HCT116 (cell line): ENCODE results near the gene CALR3. TPM values are rescaled to one million over a fixed set of nuclear protein-coding genes. Genes with fewer than 3 reads are reported as not detected.

ENCODE experiments used
- ATAC-seq: fragments of 200-7000 bp; cut with Tn5 transposase; 2 replicates; pipeline ENCODE4 v1.9.1; 2020; ENCODE audit warnings: mild to moderate bottlenecking, moderate library complexity
- BruUV-seq: library from RNA; stranded (reverse); fragments of 400-500 nt; replicated peaks from 2 replicates; lab custom pipeline; 2021; lab: Mats Ljungman, UMichigan
- CTCF ChIA-PET: fragments of 300-600 bp; sonication (Branson Sonifier 250); formaldehyde crosslinking; loops from one replicate; lab custom pipeline; 2021; ENCODE audit warnings: antibody characterized with exemption; lab: Charles Lee
- POLR2A ChIA-PET: fragments of 300-600, 350-600 bp; sonication (Branson Sonifier 250); formaldehyde crosslinking; loops from one replicate; lab custom pipeline; 2021; ENCODE audit warnings: antibody characterized with exemption; lab: Charles Lee
- RAD21 ChIA-PET, 2 experiments: fragments of 300-600 bp; sonication (Branson Sonifier 250); formaldehyde crosslinking; loops; one replicate each; lab custom pipeline; 2023; ENCODE audit warnings: low total read pairs in 2 of 2; ENCODE audit not compliant: uncharacterized antibody in 2 of 2, unreplicated experiment in 2 of 2, low non-redundant PET in 1 of 2; lab: Charles Lee
- DNase-seq: peaks from one replicate; pipeline ENCODE4 v3.0.0-alpha.2; 2010; ENCODE audit warnings: low read depth, low spot score
- H2AFZ ChIP-seq: fragments of 200-600 bp; shearing (Covaris generic), sonication (generic); 2 replicates; pipeline ENCODE4 v1.6.1; 2017; ENCODE audit warnings: low read depth, mixed run types, mixed read lengths, antibody characterized with exemption, low read length; ENCODE audit not compliant: poor library complexity, severe bottlenecking
- H3K27ac ChIP-seq: 2 replicates; pipeline ENCODE4 v1.5.1; 2012; ENCODE audit warnings: low read depth, low read length
- H3K27me3 ChIP-seq: fragments of 200-600 bp; sonication (generic); 2 replicates; pipeline ENCODE4 v1.6.1; 2016; ENCODE audit warnings: mixed run types, low read length, mixed read lengths; ENCODE audit not compliant: insufficient read depth
- H3K36me3 ChIP-seq, 2 experiments: fragments of 200-500 bp in 1 of 2; fragments of 200-600 bp in 1 of 2; sonication (Bioruptor generic) in 1 of 2; sonication (generic) in 1 of 2; 2 replicates each; pipeline versions ENCODE4 v1.5.1 to v1.6.1; 2014 to 2016; ENCODE audit warnings: low read length in 2 of 2, inconsistent platforms in 1 of 2, mixed read lengths in 1 of 2, mixed run types in 1 of 2; ENCODE audit not compliant: insufficient read depth in 2 of 2, control insufficient read depth in 1 of 2
- H3K4me1 ChIP-seq, 2 experiments: fragments of 200-600 bp in 1 of 2; sonication (generic) in 1 of 2; 2 replicates each; pipeline versions ENCODE4 v1.5.1 to v1.6.1; 2012 to 2017; ENCODE audit warnings: low read length in 2 of 2, inconsistent platforms in 1 of 2, mild to moderate bottlenecking in 1 of 2, mixed read lengths in 1 of 2, mixed run types in 1 of 2, moderate library complexity in 1 of 2; ENCODE audit not compliant: insufficient read depth in 2 of 2, control insufficient read depth in 1 of 2
- H3K4me2 ChIP-seq: fragments of 200-600 bp; sonication (generic); 2 replicates; pipeline ENCODE4 v1.6.1; 2017; ENCODE audit warnings: mixed run types, low read length, mixed read lengths
- H3K4me3 ChIP-seq, 2 experiments: fragments of 200-600 bp in 1 of 2; sonication (generic) in 1 of 2; replicated peaks in 1 of 2; 2 replicates each; pipeline ENCODE4 v1.5.1; 2011 to 2016; ENCODE audit warnings: low read length in 2 of 2, control low read depth in 1 of 2, low read depth in 1 of 2, mild to moderate bottlenecking in 1 of 2, mixed read lengths in 1 of 2, mixed run types in 1 of 2
- H3K79me2 ChIP-seq: fragments of 200-600 bp; sonication (generic); 2 replicates; pipeline ENCODE4 v1.6.1; 2017; ENCODE audit warnings: mild to moderate bottlenecking, mixed run types, low read length, moderate library complexity, mixed read lengths; ENCODE audit not compliant: insufficient read depth
- H3K9ac ChIP-seq: fragments of 200-600 bp; sonication (generic); 2 replicates; pipeline ENCODE4 v1.6.1; 2016; ENCODE audit warnings: low read length, mixed read lengths
- H3K9me2 ChIP-seq: fragments of 200-600 bp; sonication (generic), shearing (Covaris generic); 2 replicates; pipeline ENCODE4 v1.6.1; 2017; ENCODE audit warnings: mixed run types, mild to moderate bottlenecking, moderate library complexity; ENCODE audit not compliant: insufficient read depth
- H3K9me3 ChIP-seq, 2 experiments: fragments of 200-500 bp in 1 of 2; fragments of 200-600 bp in 1 of 2; sonication (Bioruptor generic) in 1 of 2; sonication (generic) in 1 of 2; 2 replicates each; pipeline ENCODE4 v1.6.1; 2014 to 2017; ENCODE audit warnings: low read length in 2 of 2, mixed read lengths in 2 of 2, inconsistent platforms in 1 of 2, low read depth in 1 of 2, mild to moderate bottlenecking in 1 of 2, mixed run types in 1 of 2, moderate library complexity in 1 of 2; ENCODE audit not compliant: control insufficient read depth in 1 of 2, insufficient read depth in 1 of 2
- H4K20me1 ChIP-seq: fragments of 200-600 bp; sonication (generic), shearing (Covaris generic); 2 replicates; pipeline ENCODE4 v1.6.1; 2017; ENCODE audit warnings: mixed run types, mild to moderate bottlenecking, moderate library complexity; ENCODE audit not compliant: insufficient read depth
- CBX3 ChIP-seq: IDR thresholded peaks from 2 replicates; pipeline ENCODE4 v1.6.1; 2012; ENCODE audit warnings: low read depth
- EGR1 ChIP-seq: IDR thresholded peaks from 2 replicates; pipeline ENCODE4 v1.6.1; 2012; ENCODE audit warnings: low read depth
- ELF1 ChIP-seq: IDR thresholded peaks from 2 replicates; pipeline ENCODE4 v1.6.1; 2012; ENCODE audit warnings: low read depth, borderline replicate concordance
- EZH2 ChIP-seq: fragments of 200-600 bp; sonication (generic); IDR thresholded peaks from 2 replicates; pipeline ENCODE4 v1.6.1; 2017; ENCODE audit warnings: antibody characterized with exemption, mixed run types
- FOSL1 ChIP-seq: IDR thresholded peaks from 2 replicates; pipeline ENCODE4 v1.6.1; 2012; ENCODE audit warnings: low read depth
- JUND ChIP-seq: IDR thresholded peaks from 2 replicates; pipeline ENCODE4 v1.6.1; 2012
- POLR2A ChIP-seq: IDR thresholded peaks from 2 replicates; pipeline ENCODE4 v1.7.0; 2011; ENCODE audit warnings: borderline replicate concordance; ENCODE audit not compliant: insufficient read depth, insufficient read length; ENCODE audit errors: extremely low read depth
- POLR2AphosphoS5 ChIP-seq: IDR thresholded peaks from 2 replicates; pipeline ENCODE4 v1.6.1; 2011; ENCODE audit warnings: mild to moderate bottlenecking, low read depth, low read length, moderate library complexity
- RAD21 ChIP-seq: IDR thresholded peaks from 2 replicates; pipeline ENCODE4 v1.6.1; 2012; ENCODE audit warnings: low read depth, mild to moderate bottlenecking
- SIN3A ChIP-seq: IDR thresholded peaks from 2 replicates; pipeline ENCODE4 v1.6.1; 2012; ENCODE audit warnings: low read depth
- SRF ChIP-seq: IDR thresholded peaks from 2 replicates; pipeline ENCODE4 v1.6.1; 2012; ENCODE audit warnings: low read depth
- YY1 ChIP-seq: IDR thresholded peaks from 2 replicates; pipeline ENCODE4 v1.6.1; 2011; ENCODE audit warnings: low read length, low read depth, moderate library complexity, mild to moderate bottlenecking; ENCODE audit not compliant: insufficient replicate concordance; ENCODE audit errors: extremely low read depth
- ZFX ChIP-seq: fragments of 450-650 bp; IDR thresholded peaks from 2 replicates; pipeline ENCODE4 v1.6.1; 2017
- ZNF274 ChIP-seq: fragments of 200-500 bp; sonication (Bioruptor generic); IDR thresholded peaks from 2 replicates; pipeline ENCODE4 v1.6.1; 2014; ENCODE audit warnings: mild to moderate bottlenecking, low read depth, low read length, inconsistent platforms
- intact Hi-C: fragments of 100-400 bp; cut with micrococcal nuclease; formaldehyde crosslinking; loops from 2 replicates; pipeline ENCODE4 v1.10.0; 2022
- total RNA-seq: library from RNA; stranded (reverse); gene quantifications from one replicate; pipeline ENCODE4 v1.2.1, GENCODE V29; 2021; ENCODE audit not compliant: unreplicated experiment
- TF ChIP-seq, protein P1 (sequence below), 3 experiments: fragments of 200-600 bp in 1 of 3; sonication (generic) in 1 of 3; IDR thresholded peaks in 2 of 3; conservative IDR thresholded peaks in 1 of 3; 2 replicates each; pipeline ENCODE4 v1.5.1; 2012 to 2017; ENCODE audit warnings: low read depth in 2 of 3, low read length in 2 of 3, antibody characterized with exemption in 1 of 3, borderline replicate concordance in 1 of 3, control low read depth in 1 of 3, mild to moderate bottlenecking in 1 of 3, mixed read lengths in 1 of 3, mixed run types in 1 of 3, moderate library complexity in 1 of 3; ENCODE audit not compliant: insufficient read depth in 1 of 3
- TF ChIP-seq, protein P2 (sequence below): IDR thresholded peaks from 2 replicates; pipeline ENCODE4 v1.6.1; 2011; ENCODE audit warnings: mild to moderate bottlenecking, low read length, moderate library complexity; ENCODE audit not compliant: insufficient replicate concordance; ENCODE audit errors: extremely low read depth

CALR3 gene
- total RNA-seq, 1 experiment from 2014 or later = not detected

DNA sequence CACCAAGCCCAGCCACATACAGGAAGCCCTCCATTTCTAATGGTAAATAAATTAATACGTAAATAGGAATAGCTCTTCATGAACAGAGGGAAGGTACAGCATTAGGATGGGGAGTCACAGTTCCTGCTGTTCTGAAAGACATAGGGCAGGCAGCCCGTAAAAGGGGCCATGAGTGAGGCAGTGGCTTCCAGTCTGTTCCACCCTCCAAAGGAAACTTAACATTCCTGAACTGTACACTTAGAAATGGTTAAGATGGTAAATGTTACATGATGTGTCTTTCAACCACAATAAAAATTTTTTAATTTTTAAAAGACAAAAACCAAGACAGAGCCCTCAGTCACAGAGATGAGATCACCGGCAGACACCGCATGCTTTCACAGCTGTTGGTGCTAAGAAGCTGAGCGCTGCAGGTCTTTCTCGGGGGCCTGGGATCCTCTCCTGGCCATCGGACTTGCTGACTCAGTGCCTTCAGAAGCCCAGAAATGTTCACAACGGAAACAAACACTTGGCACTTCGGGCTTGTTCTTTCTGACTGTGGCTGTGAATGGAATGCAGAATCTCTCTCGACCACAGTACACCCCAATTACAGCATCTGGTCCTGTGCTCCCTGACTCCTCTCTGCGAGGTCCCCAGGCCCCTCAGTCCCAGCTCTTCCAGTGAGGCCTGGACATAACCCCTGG, 60.6 kb downstream of the CALR3 start:
- H3K4me3 ChIP-seq = no peak overlapping the region
- H3K36me3 ChIP-seq = peaks cover 6 to 24% of the 10 kb centered on the region in 2 experiments
- no peaks in the 10 kb centered on the region for H3K27me3 ChIP-seq
- H2AFZ ChIP-seq = no peak overlapping the region
- H3K4me2 ChIP-seq = no peak overlapping the region
- RAD21 ChIA-PET = no interaction called here
- H3K9me2 ChIP-seq = no peaks in the 10 kb centered on the region
- no peaks in the 10 kb centered on the region for H3K79me2 ChIP-seq
- TF ChIP-seq, protein P1, sequence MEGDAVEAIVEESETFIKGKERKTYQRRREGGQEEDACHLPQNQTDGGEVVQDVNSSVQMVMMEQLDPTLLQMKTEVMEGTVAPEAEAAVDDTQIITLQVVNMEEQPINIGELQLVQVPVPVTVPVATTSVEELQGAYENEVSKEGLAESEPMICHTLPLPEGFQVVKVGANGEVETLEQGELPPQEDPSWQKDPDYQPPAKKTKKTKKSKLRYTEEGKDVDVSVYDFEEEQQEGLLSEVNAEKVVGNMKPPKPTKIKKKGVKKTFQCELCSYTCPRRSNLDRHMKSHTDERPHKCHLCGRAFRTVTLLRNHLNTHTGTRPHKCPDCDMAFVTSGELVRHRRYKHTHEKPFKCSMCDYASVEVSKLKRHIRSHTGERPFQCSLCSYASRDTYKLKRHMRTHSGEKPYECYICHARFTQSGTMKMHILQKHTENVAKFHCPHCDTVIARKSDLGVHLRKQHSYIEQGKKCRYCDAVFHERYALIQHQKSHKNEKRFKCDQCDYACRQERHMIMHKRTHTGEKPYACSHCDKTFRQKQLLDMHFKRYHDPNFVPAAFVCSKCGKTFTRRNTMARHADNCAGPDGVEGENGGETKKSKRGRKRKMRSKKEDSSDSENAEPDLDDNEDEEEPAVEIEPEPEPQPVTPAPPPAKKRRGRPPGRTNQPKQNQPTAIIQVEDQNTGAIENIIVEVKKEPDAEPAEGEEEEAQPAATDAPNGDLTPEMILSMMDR (IDR thresholded peaks at IDR 0.05 in 2 of 3, conservative IDR thresholded peaks at IDR 0.05 in 1 of 3; ENCODE audit: borderline replicate concordance in 1 of 3, insufficient read depth in 1 of 3, low read depth in 2 of 3, low read length in 2 of 3) = no peak
- TF ChIP-seq FOSL1 = no peak
- TF ChIP-seq, all 23 proteins: peak for 0
- no peaks in the 10 kb centered on the region for H3K9me3 ChIP-seq
- POLR2A ChIA-PET = no interaction called here
- no peak for ATAC-seq
- CTCF ChIA-PET = no interaction called here
- no peak for DNase-seq
- H3K9ac ChIP-seq = no peak overlapping the region
- H4K20me1 ChIP-seq = no peaks in the 10 kb centered on the region
- BruUV-seq = no TSS peak
- H3K4me1 ChIP-seq = no peaks in the 10 kb centered on the region
- no peak overlapping the region for H3K27ac ChIP-seq
- intact Hi-C loops = no loop called here

DNA sequence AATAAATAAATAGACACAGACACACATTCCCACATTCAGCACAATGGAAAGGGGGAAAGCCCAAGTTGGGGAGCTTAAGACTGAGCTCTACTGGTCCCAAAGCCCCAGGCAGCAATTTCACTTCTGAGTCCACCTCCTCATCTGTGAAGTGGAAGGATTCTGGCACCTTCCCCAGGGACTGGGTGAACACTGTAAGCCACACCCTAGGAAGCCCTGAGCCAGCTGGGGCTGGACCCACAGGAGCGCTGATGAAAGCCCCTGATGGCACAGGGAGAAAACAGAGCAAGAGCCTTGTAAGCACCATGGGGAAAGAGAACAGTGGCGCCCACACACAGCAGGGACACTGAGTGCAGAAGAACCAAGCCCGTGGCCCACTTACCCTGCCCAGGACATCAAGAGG, 62.0 kb downstream of the CALR3 start:
- H3K36me3 ChIP-seq = peaks cover 8 to 16% of the 10 kb centered on the region in 2 experiments
- H3K4me2 ChIP-seq = no peak overlapping the region
- no peaks in the 10 kb centered on the region for H3K79me2 ChIP-seq
- H3K4me1 ChIP-seq = no peaks in the 10 kb centered on the region
- RAD21 ChIA-PET = no interaction called here
- no peaks in the 10 kb centered on the region for H3K9me2 ChIP-seq
- H3K4me3 ChIP-seq = no peak overlapping the region
- intact Hi-C loops = no loop called here
- H3K27me3 ChIP-seq = no peaks in the 10 kb centered on the region
- POLR2A ChIA-PET = no interaction called here
- no TSS peak for BruUV-seq
- no peaks in the 10 kb centered on the region for H3K9me3 ChIP-seq
- DNase-seq = no peak
- H3K9ac ChIP-seq = no peak overlapping the region
- no peaks in the 10 kb centered on the region for H4K20me1 ChIP-seq
- CTCF ChIA-PET = no interaction called here
- H3K27ac ChIP-seq = no peak overlapping the region
- H2AFZ ChIP-seq = no peak overlapping the region
- no peak for ATAC-seq
- TF ChIP-seq SRF = no peak
- no peak for TF ChIP-seq JUND
- TF ChIP-seq ELF1 = no peak
- no peak for TF ChIP-seq POLR2A
- no peak for TF ChIP-seq ZNF274
- no peak for TF ChIP-seq YY1
- no peak for TF ChIP-seq SIN3A
- no peak for TF ChIP-seq EZH2
- TF ChIP-seq, protein P2, sequence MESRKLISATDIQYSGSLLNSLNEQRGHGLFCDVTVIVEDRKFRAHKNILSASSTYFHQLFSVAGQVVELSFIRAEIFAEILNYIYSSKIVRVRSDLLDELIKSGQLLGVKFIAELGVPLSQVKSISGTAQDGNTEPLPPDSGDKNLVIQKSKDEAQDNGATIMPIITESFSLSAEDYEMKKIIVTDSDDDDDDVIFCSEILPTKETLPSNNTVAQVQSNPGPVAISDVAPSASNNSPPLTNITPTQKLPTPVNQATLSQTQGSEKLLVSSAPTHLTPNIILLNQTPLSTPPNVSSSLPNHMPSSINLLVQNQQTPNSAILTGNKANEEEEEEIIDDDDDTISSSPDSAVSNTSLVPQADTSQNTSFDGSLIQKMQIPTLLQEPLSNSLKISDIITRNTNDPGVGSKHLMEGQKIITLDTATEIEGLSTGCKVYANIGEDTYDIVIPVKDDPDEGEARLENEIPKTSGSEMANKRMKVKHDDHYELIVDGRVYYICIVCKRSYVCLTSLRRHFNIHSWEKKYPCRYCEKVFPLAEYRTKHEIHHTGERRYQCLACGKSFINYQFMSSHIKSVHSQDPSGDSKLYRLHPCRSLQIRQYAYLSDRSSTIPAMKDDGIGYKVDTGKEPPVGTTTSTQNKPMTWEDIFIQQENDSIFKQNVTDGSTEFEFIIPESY = no peak
- no peak for TF ChIP-seq FOSL1
- TF ChIP-seq ZFX = no peak
- TF ChIP-seq EGR1 = no peak
- TF ChIP-seq RAD21 = no peak
- TF ChIP-seq POLR2AphosphoS5 = no peak
- no peak for TF ChIP-seq CBX3
